Nephron (organoid): ENCODE results near the gene ITM2B.

Experiments
- H3K27ac Mint-ChIP-seq, 3 experiments: 2 replicates each; pipeline ENCODE4 v1.8.0; 2020; ENCODE audit warnings: mixed read lengths in 3 of 3, mild to moderate bottlenecking in 2 of 3, moderate library complexity in 1 of 3
- H3K27me3 Mint-ChIP-seq: 2 replicates; pipeline ENCODE4 v1.8.0; 2021; ENCODE audit warnings: low read depth, mild to moderate bottlenecking, moderate library complexity, mixed read lengths
- H3K36me3 Mint-ChIP-seq: 2 replicates; pipeline ENCODE4 v1.8.0; 2020; ENCODE audit warnings: low read depth, mixed read lengths
- H3K4me1 Mint-ChIP-seq: 2 replicates; pipeline ENCODE4 v1.8.0; 2020; ENCODE audit warnings: mixed read lengths
- H3K4me3 Mint-ChIP-seq, 3 experiments: 2 replicates each; pipeline ENCODE4 v1.8.0; 2020; ENCODE audit warnings: mild to moderate bottlenecking in 3 of 3, mixed read lengths in 3 of 3, moderate library complexity in 2 of 3
- H3K9me3 Mint-ChIP-seq: 2 replicates; pipeline ENCODE4 v1.8.0; 2020; ENCODE audit warnings: mixed read lengths
- CTCF ChIP-seq, 3 experiments: fragments of 200-600 bp; sonication (generic); IDR thresholded peaks; one replicate each; pipeline ENCODE4 v1.5.0; 2021; ENCODE audit warnings: antibody characterized with exemption in 3 of 3; ENCODE audit not compliant: unreplicated experiment in 3 of 3

Gene ITM2B

GRCh38 chr13:48221686-48222187, 11.3 kb upstream of the ITM2B start:
- H3K4me1 Mint-ChIP-seq: peaks cover 30% of the 10 kb centered on the region
- no peaks in the 10 kb centered on the region for H3K36me3 Mint-ChIP-seq
- no peak overlapping the region for H3K4me3 Mint-ChIP-seq
- H3K27me3 Mint-ChIP-seq: peaks cover 2% of the 10 kb centered on the region
- H3K27ac Mint-ChIP-seq: peak overlapping the region; percentile 39 to 89 (median 76)
- TF ChIP-seq CTCF (IDR thresholded peaks at IDR 0.05; ENCODE audit: unreplicated experiment in 3 of 3): no peak
- no peaks in the 10 kb centered on the region for H3K9me3 Mint-ChIP-seq

GRCh38 chr13:48222358-48223301, 10.4 kb upstream of the ITM2B start:
- peaks cover 30% of the 10 kb centered on the region for H3K4me1 Mint-ChIP-seq

GRCh38 chr13:48224701-48225100, 8.3 kb upstream of the ITM2B start:
- no peaks in the 10 kb centered on the region for H3K9me3 Mint-ChIP-seq
- peaks cover 30% of the 10 kb centered on the region for H3K4me1 Mint-ChIP-seq
- TF ChIP-seq CTCF (IDR thresholded peaks at IDR 0.05; ENCODE audit: unreplicated experiment in 3 of 3): no peak
- H3K36me3 Mint-ChIP-seq: no peaks in the 10 kb centered on the region
- peak overlapping the region; percentile 86 to 96 (median 92) for H3K27ac Mint-ChIP-seq
- H3K27me3 Mint-ChIP-seq: peaks cover 4% of the 10 kb centered on the region
- no peak overlapping the region for H3K4me3 Mint-ChIP-seq

More at GRCh38 chr13:48222358-48223301, 10.4 kb upstream of the ITM2B start:
- no peak for TF ChIP-seq CTCF (IDR thresholded peaks at IDR 0.05; ENCODE audit: unreplicated experiment in 3 of 3)
- Mint-ChIP-seq H3K4me3 (no peak overlapping the region), H3K27ac (peak overlapping the region; percentile 89 to 95 (median 89)), H3K27me3 (no peaks in the 10 kb centered on the region), H3K9me3 (no peaks in the 10 kb centered on the region), H3K36me3 (no peaks in the 10 kb centered on the region)

- Mint-ChIP-seq H3K9me3 (no peaks in the 10 kb centered on the region), H3K4me1 (peaks cover 25% of the 10 kb centered on the region), H3K4me3 (peak overlapping the region in 1 of 3 experiments; percentile 35), H3K27me3 (peaks cover 7% of the 10 kb centered on the region), H3K27ac (peak overlapping the region; percentile 96 to 99 (median 98)), H3K36me3 (no peaks in the 10 kb centered on the region)
- no peak for TF ChIP-seq CTCF (IDR thresholded peaks at IDR 0.05; ENCODE audit: unreplicated experiment in 3 of 3)
These were observed 2.5 kb upstream of the ITM2B start for GRCh38 chr13:48230541-48230940.

GRCh38 chr13:48231080-48231479, 1.9 kb upstream of the ITM2B start:
- Mint-ChIP-seq H3K36me3 (no peaks in the 10 kb centered on the region), H3K4me3 (peak overlapping the region; percentile 97 to 99 (median 97)), H3K27me3 (peaks cover 7% of the 10 kb centered on the region), H3K9me3 (no peaks in the 10 kb centered on the region), H3K4me1 (peaks cover 30% of the 10 kb centered on the region), H3K27ac (peak overlapping the region; percentile 96 to 99 (median 98))
- TF ChIP-seq CTCF (IDR thresholded peaks at IDR 0.05; ENCODE audit: unreplicated experiment in 3 of 3): no peak
